GM19468 (cell line): Measurements from ENCODE around the gene DIPK2B.

Source experiments
- ATAC-seq: cut with Tn5 transposase; IDR thresholded peaks from one replicate; pipeline ENCODE4 v1.9.1; 2021; ENCODE audit warnings: mild to moderate bottlenecking, moderate library complexity, moderate number of reproducible peaks; ENCODE audit not compliant: unreplicated experiment; ENCODE audit errors: extremely low read depth

The DIPK2B gene

DNA sequence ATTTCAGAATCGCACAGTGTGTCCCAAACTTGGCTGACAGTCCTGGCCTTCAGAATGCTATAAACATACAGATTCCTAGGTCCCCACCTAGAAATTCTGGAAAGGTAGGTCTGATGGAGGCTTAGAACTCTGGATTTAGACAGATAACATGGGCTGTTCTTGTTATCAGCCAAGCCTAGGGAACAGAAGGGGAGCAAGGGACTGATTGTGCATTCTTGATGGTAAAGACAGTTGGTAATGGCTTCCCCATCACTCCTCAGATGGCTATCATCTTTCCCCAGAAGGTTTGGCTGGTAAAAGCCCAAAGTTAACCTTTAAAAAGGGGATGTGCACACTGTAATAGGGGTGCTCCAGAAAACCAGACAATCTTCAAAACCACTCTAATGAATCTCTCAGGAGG, 35.7 kb downstream of the DIPK2B start:
- ATAC-seq, result no peak

DNA sequence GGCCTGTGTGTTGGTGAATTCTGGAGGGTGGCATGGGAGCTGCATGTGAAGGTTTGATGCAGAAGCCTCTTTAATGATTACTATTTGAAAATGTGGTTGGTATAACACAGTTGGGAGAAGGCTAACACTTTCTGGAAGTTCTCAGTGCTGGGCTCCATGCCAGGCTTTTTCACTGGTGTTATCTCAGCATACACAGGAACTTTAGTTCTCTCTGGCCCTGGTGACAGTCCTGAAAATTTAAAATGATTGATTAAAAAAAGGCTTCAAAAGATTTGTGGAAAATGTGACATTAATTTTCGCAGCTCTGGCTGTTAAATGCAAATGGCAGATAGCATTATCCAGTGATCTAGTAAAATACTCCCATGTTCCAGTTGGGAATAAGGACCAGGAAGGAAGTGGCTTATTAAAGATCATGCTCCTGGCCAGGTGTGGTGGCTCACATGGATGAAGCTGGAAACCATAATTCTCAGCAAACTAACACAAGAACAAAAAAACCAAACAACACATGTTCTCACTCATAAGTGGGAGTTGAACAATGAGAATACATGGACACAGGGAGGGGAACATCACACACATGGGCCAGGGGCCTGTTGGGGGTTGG, 36.6 kb downstream of the DIPK2B start:
- no peak for ATAC-seq

DNA sequence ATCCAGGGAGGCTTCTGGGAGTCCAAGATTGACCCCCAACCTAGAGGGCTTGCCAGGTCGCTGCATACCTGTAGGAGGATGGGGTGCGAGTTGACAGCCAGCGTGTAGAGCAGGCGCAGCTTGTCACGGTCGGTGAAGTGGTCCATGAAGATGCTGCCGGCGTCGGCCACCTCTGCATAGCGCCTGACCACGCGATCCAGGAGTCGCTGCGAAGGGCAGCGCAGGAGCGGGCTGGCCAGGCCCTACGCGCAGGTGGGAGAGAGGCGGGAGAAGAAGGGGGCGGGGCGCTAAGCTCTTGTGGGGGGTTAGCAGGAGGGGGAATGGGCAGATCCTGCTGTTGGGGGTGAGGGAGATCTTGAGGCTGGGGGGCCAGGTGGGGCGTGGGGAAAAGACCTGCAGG, 43.0 kb downstream of the DIPK2B start:
- ATAC-seq, result no peak

DNA sequence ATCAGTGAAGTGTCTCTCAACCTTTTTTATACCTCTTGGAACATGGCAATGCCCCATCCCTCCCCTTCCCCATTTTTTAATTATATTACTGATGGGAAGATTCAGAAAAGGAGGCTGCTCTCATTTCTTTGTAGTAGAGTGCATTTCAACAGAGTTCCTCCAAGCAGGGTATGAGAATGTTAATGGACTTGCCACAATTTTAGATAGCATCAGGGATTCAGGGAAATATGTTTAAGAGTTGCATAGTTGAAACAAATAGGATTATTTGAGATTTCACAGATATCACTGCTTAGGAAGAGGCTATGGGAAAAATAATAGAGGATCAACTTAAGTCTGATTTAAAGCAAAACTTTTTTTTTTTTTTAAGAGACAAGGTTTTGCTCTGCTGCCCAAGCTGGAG, 46.2 kb downstream of the DIPK2B start:
- no peak for ATAC-seq

DNA sequence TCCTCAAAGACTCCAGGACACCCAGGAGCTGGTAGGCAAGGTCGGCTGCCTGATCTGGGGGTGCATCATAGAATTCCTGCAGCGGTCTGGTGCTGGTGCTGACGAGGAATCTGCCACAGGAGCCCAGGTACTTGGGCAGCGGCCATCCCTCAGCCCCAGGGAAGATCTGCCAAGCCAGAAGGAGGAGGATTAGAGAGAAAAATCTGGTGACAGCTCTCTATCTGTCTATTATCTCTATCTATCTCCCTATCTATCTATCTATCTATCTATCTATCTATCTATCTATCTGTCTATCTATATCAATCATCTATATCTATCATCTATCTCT, 46.7 kb downstream of the DIPK2B start:
- ATAC-seq, result no peak
